CD4-positive, alpha-beta T cell treated with Interleukin-1 beta for 1 hour (primary cell): ENCODE results near the gene NINJ2.
A peak's percentile ranks its signal among the peaks of the same experiment; 100 is the strongest.

Experiments
- DNase-seq, 2 donors: peaks; one replicate each; pipeline ENCODE4 v3.0.0-alpha.2; 2020 to 2022

Gene NINJ2

GRCh38 chr12:565589-566105 is 97.6 kb downstream of the NINJ2 start:
- no peak for DNase-seq

GRCh38 chr12:565161-565560 is 98.1 kb downstream of the NINJ2 start:
- DNase-seq: no peak

- no peak for DNase-seq
Measured at GRCh38 chr12:563787-564298, 99.4 kb downstream of the NINJ2 start.

GRCh38 chr12:563250-563781 is 99.9 kb downstream of the NINJ2 start:
- peak; percentile 64 to 75 for DNase-seq

GRCh38 chr12:562634-563033 is 100.6 kb downstream of the NINJ2 start:
- peak in 1 of 2 donors; percentile 24 for DNase-seq

- DNase-seq: peak in 1 of 2 donors; percentile 47
Measured at GRCh38 chr12:561908-562593, 101.2 kb downstream of the NINJ2 start.

- DNase-seq: no peak
Measured at GRCh38 chr12:561391-561705, 101.9 kb downstream of the NINJ2 start.

GRCh38 chr12:560691-561390 is 102.4 kb downstream of the NINJ2 start:
- DNase-seq: no peak

GRCh38 chr12:559906-560455 is 103.3 kb downstream of the NINJ2 start:
- no peak for DNase-seq

GRCh38 chr12:559208-559905 is 103.9 kb downstream of the NINJ2 start:
- DNase-seq: no peak

- DNase-seq: no peak
Measured at GRCh38 chr12:558580-558979, 104.7 kb downstream of the NINJ2 start.

- DNase-seq: no peak
Measured at GRCh38 chr12:556498-556897, 106.7 kb downstream of the NINJ2 start.

- no peak for DNase-seq
Measured at GRCh38 chr12:554001-554285, 109.3 kb downstream of the NINJ2 start.

- DNase-seq: no peak
Measured at GRCh38 chr12:553216-554000, 109.8 kb downstream of the NINJ2 start.

- no peak for DNase-seq
Measured at GRCh38 chr12:552466-552865, 110.8 kb downstream of the NINJ2 start.

GRCh38 chr12:550473-551260 is 112.6 kb downstream of the NINJ2 start:
- no peak for DNase-seq

- no peak for DNase-seq
Measured at GRCh38 chr12:549476-550082, 113.7 kb downstream of the NINJ2 start.

- DNase-seq: no peak
Measured at GRCh38 chr12:547883-548470, 115.3 kb downstream of the NINJ2 start.

- peak; percentile 62 to 70 for DNase-seq
Measured at GRCh38 chr12:546920-547845, 116.1 kb downstream of the NINJ2 start.
